HepG2 (cell line): ENCODE results near the gene GJC2. TPM values are rescaled to one million over a fixed set of nuclear protein-coding genes. Genes with fewer than 3 reads are reported as not detected.
"Not testable (repeated sequence)": the region's sequence is repeated elsewhere in the genome, so short reads cannot be mapped to it uniquely, and the experiment has no call there.

Experiments
- ATAC-seq: fragments of 200-7000 bp; cut with Tn5 transposase; 3 replicates; pipeline ENCODE4 v1.9.1; 2020; ENCODE audit warnings: mild to moderate bottlenecking, moderate library complexity
- BruUV-seq: library from RNA; stranded (reverse); fragments of 400-500 nt; replicated peaks from 2 replicates; lab custom pipeline; 2021; lab: Mats Ljungman, UMichigan
- CTCF ChIA-PET: fragments of 300-600 bp; formaldehyde crosslinking; extraction: SDS; loops from one replicate; lab custom pipeline; 2021; ENCODE audit warnings: low total read pairs, inconsistent platforms, low intra/inter-chr PET ratio; lab: Yijun Ruan, JAX
- POLR2A ChIA-PET: fragments of 350-600 bp; sonication (Branson Sonifier 250); formaldehyde crosslinking; loops from one replicate; lab custom pipeline; 2020; ENCODE audit warnings: antibody characterized with exemption, inconsistent platforms; lab: Yijun Ruan, JAX
- DNase-seq: peaks from one replicate; pipeline ENCODE4 v3.0.0-alpha.2; 2015; ENCODE audit warnings: low spot score
- FAIRE-seq: peaks from 3 replicates; lab custom pipeline; 2011; peaks lifted over from hg19 to GRCh38; lab: Jason Lieb, UNC
- H2AFZ ChIP-seq: one replicate; pipeline ENCODE4 v1.6.1; 2011; ENCODE audit warnings: low read length, inconsistent platforms
- H3K27ac ChIP-seq: fragments of 300-600 bp; 3 replicates; pipeline ENCODE4 v1.8.0; 2011; ENCODE audit warnings: mixed run types, mild to moderate bottlenecking, mixed read lengths, low read length, inconsistent platforms; ENCODE audit not compliant: insufficient read depth; ENCODE audit errors: extremely low read length
- H3K27me3 ChIP-seq, 2 experiments: fragments of 200-600 bp in 1 of 2; 2 replicates in 1 of 2; 3 replicates in 1 of 2; pipeline versions ENCODE4 v1.6.0 to v1.8.0; 2011; ENCODE audit warnings: low read length in 2 of 2, mild to moderate bottlenecking in 2 of 2, moderate library complexity in 2 of 2, inconsistent platforms in 1 of 2; ENCODE audit not compliant: insufficient read depth in 2 of 2, control insufficient read depth in 1 of 2
- H3K36me3 ChIP-seq, 2 experiments: fragments of 200-600 bp in 1 of 2; replicated peaks in 1 of 2; 2 replicates in 1 of 2; 3 replicates in 1 of 2; pipeline versions ENCODE4 v1.5.1 to v1.8.0; 2011; ENCODE audit warnings: low read length in 2 of 2, inconsistent platforms in 1 of 2; ENCODE audit not compliant: insufficient read depth in 2 of 2, control insufficient read depth in 1 of 2
- H3K4me1 ChIP-seq: 2 replicates; pipeline ENCODE4 v1.5.1; 2012; ENCODE audit warnings: low read length, inconsistent platforms; ENCODE audit not compliant: insufficient read depth
- H3K4me2 ChIP-seq: 2 replicates; pipeline ENCODE4 v1.6.0; 2011; ENCODE audit warnings: low read depth, low read length, inconsistent platforms
- H3K4me3 ChIP-seq, 3 experiments: fragments of 200-600 bp in 1 of 3; sonication (generic), shearing (Covaris generic) in 1 of 3; replicated peaks in 1 of 3; 2 replicates each; pipeline ENCODE4 v1.5.1; 2011 to 2016; ENCODE audit warnings: low read length in 3 of 3, inconsistent platforms in 2 of 3, low read depth in 2 of 3, mild to moderate bottlenecking in 2 of 3, control low read depth in 1 of 3, mixed read lengths in 1 of 3; ENCODE audit not compliant: insufficient read depth in 1 of 3
- H3K79me2 ChIP-seq: one replicate; pipeline ENCODE4 v1.6.1; 2011; ENCODE audit warnings: low read length, inconsistent platforms; ENCODE audit not compliant: insufficient read depth
- H3K9ac ChIP-seq: 2 replicates; pipeline ENCODE4 v1.6.0; 2011; ENCODE audit warnings: mild to moderate bottlenecking, low read depth, low read length, inconsistent platforms; ENCODE audit not compliant: insufficient read depth
- H3K9me3 ChIP-seq: 2 replicates; pipeline ENCODE4 v1.5.1; 2012; ENCODE audit warnings: mild to moderate bottlenecking, low read length
- H4K20me1 ChIP-seq: 2 replicates; pipeline ENCODE4 v1.6.0; 2011; ENCODE audit warnings: inconsistent platforms, mild to moderate bottlenecking, low read length, moderate library complexity; ENCODE audit not compliant: insufficient read depth
- SP2 ChIP-seq: sonication (generic); formaldehyde crosslinking; IDR thresholded peaks from 2 replicates; pipeline ENCODE4 v1.5.1; 2020; ENCODE audit warnings: mild to moderate bottlenecking, missing genetic modification reagents
- ZNF646 ChIP-seq: sonication (generic); formaldehyde crosslinking; IDR thresholded peaks from 2 replicates; pipeline ENCODE4 v1.9.0; 2021; ENCODE audit warnings: mild to moderate bottlenecking, missing genetic modification reagents
- WGBS: methylation state at CpG from one replicate; pipeline ENCODE4 v1.1.6; 2017; ENCODE audit warnings: low lambda C conversion rate; 5-methylcytosine and 5-hydroxymethylcytosine counted together
- in situ Hi-C: cut with HindIII; loops from 2 replicates; pipeline ENCODE4 v1.10.0; 2017; ENCODE audit warnings: low pct_unique_long_range_greater_than_20kb; ENCODE audit not compliant: extremely low pct_ligation_motif_present
- intact Hi-C: fragments of 100-400 bp; cut with micrococcal nuclease; formaldehyde crosslinking; loops from one replicate; pipeline ENCODE4 v1.10.0; 2022; ENCODE audit not compliant: unreplicated experiment
- polyA plus RNA-seq, 8 experiments: library from polyadenylated mRNA; depleted of rRNA in 3 of 8; stranded (reverse) in 7 of 8; unstranded in 1 of 8; fragments of >200 nt; fragmentation: Illumina TruSeq in 4 of 8; extraction: Trizol in 4 of 8; gene quantifications; 2 replicates each; pipeline versions ENCODE4 v1.2.1 to v1.2.3, GENCODE V29; 2011 to 2016; ENCODE audit warnings: low read depth in 4 of 8, missing spikeins in 1 of 8, mixed read lengths in 1 of 8; ENCODE audit not compliant: insufficient read depth in 1 of 8
- total RNA-seq, 5 experiments: library from RNA; depleted of rRNA; stranded (reverse); fragments of >200 nt; fragmentation: Illumina TruSeq; extraction: Trizol; gene quantifications; 2 replicates each; pipeline ENCODE4 v1.2.3, GENCODE V29; 2016; ENCODE audit warnings: low read depth in 1 of 5
- TF ChIP-seq, protein P1 (sequence below): sonication (generic); formaldehyde crosslinking; IDR thresholded peaks from 2 replicates; pipeline ENCODE4 v1.5.1; 2020; ENCODE audit warnings: missing genetic modification reagents, mild to moderate bottlenecking, borderline replicate concordance
- TF ChIP-seq, protein P2 (sequence below): sonication (generic); IDR thresholded peaks from 2 replicates; pipeline ENCODE4 v1.6.1; 2016; ENCODE audit warnings: low read depth, borderline replicate concordance

GJC2 gene
- total and polyA plus RNA-seq, 2 of the 13 experiments (the other 11 are each of a cell fraction or from before 2014, with no cell fraction given) = 1.6 to 3.8 TPM

DNA sequence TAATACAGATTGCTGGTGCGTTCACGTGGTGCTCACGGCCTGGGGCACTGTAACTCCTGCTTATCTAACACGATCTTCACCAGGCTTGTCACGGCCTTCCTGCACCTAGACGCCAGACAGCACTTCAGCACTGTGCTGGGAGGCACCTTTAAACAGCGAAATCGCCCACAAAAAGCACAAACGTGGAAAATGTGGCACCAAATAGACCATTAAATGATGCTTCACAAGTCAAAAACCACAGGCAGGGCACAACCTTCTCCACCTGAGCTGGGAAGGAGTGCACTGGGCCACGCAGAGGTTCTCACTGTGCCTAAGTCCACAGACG lies 35.9 kb downstream of the GJC2 start (continued):
- TF ChIP-seq ZNF646 (CRISPR knock-in tag) (no peak), SP2 (CRISPR knock-in tag) (no peak)
- TF ChIP-seq, protein P1, sequence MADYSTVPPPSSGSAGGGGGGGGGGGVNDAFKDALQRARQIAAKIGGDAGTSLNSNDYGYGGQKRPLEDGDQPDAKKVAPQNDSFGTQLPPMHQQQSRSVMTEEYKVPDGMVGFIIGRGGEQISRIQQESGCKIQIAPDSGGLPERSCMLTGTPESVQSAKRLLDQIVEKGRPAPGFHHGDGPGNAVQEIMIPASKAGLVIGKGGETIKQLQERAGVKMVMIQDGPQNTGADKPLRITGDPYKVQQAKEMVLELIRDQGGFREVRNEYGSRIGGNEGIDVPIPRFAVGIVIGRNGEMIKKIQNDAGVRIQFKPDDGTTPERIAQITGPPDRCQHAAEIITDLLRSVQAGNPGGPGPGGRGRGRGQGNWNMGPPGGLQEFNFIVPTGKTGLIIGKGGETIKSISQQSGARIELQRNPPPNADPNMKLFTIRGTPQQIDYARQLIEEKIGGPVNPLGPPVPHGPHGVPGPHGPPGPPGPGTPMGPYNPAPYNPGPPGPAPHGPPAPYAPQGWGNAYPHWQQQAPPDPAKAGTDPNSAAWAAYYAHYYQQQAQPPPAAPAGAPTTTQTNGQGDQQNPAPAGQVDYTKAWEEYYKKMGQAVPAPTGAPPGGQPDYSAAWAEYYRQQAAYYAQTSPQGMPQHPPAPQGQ (CRISPR knock-in tag) = no peak
- TF ChIP-seq, protein P2, sequence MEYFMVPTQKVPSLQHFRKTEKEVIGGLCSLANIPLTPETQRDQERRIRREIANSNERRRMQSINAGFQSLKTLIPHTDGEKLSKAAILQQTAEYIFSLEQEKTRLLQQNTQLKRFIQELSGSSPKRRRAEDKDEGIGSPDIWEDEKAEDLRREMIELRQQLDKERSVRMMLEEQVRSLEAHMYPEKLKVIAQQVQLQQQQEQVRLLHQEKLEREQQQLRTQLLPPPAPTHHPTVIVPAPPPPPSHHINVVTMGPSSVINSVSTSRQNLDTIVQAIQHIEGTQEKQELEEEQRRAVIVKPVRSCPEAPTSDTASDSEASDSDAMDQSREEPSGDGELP = no peak

DNA sequence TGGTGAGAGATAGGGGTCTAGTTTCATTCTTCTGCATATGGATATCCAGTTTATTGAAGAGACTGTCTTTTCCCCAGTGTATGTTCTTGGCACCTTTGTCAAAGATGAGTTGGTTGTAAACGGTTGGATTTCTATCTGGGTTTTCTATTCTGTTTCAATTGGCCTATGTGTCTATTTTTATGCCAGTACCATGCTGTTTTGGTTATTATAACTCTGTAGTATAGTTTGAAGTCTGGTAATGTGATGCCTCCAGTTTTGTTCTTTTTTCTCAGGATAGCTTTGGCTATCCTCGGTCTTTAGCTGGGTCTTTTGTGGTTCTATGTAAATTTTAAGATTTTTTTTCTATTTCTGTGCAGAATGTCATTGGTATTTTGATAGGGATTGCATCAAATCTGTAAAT lies 38.5 kb downstream of the GJC2 start:
- POLR2A ChIA-PET, H3K4me2 ChIP-seq, H3K4me1 ChIP-seq, H3K27ac ChIP-seq, H2AFZ ChIP-seq, DNase-seq, H4K20me1 ChIP-seq, H3K4me3 ChIP-seq, in situ Hi-C loops, ATAC-seq, CTCF ChIA-PET, H3K27me3 ChIP-seq, H3K9me3 ChIP-seq, H3K79me2 ChIP-seq, BruUV-seq, FAIRE-seq, H3K9ac ChIP-seq, intact Hi-C loops, H3K36me3 ChIP-seq: not testable (repeated sequence)
- WGBS = 2% methylated on average over 2 of the region's 2 CpGs
